Mesenchymal stem cell (in vitro differentiated cells and primary cell): ENCODE measurements around the gene IRS1.

ENCODE experiments used
- DNase-seq: peaks from one replicate; pipeline ENCODE4 v3.0.0-alpha.2; 2013
- H2AFZ ChIP-seq: one replicate; pipeline ENCODE4 v1.6.1; 2013; ENCODE audit warnings: low read depth, mild to moderate bottlenecking, control low read depth, inconsistent platforms, low read length, moderate library complexity
- H2AK5ac ChIP-seq: 2 replicates; pipeline ENCODE4 v1.6.1; 2013; ENCODE audit warnings: low read length, moderate library complexity, mild to moderate bottlenecking, inconsistent platforms; ENCODE audit not compliant: severe bottlenecking
- H2BK120ac ChIP-seq: one replicate; pipeline ENCODE4 v1.6.1; 2013; ENCODE audit warnings: low read depth, mild to moderate bottlenecking, inconsistent platforms, low read length, moderate library complexity
- H2BK12ac ChIP-seq, 2 experiments: one replicate each; pipeline ENCODE4 v1.6.1; 2013; ENCODE audit warnings: inconsistent platforms in 2 of 2, low read length in 2 of 2, mild to moderate bottlenecking in 2 of 2, moderate library complexity in 2 of 2, control low read depth in 1 of 2
- H2BK15ac ChIP-seq: one replicate; pipeline ENCODE4 v1.6.1; 2013; ENCODE audit warnings: mild to moderate bottlenecking, low read depth, inconsistent platforms; ENCODE audit not compliant: poor library complexity, severe bottlenecking
- H2BK5ac ChIP-seq: 2 replicates; pipeline ENCODE4 v1.6.1; 2013; ENCODE audit warnings: low read depth, mild to moderate bottlenecking, low read length, control low read depth, inconsistent platforms; ENCODE audit not compliant: poor library complexity, severe bottlenecking
- H3K14ac ChIP-seq, 2 experiments: one replicate each; pipeline ENCODE4 v1.6.1; 2013; ENCODE audit warnings: inconsistent platforms in 2 of 2, low read length in 2 of 2, control low read depth in 1 of 2, mild to moderate bottlenecking in 1 of 2, moderate library complexity in 1 of 2
- H3K18ac ChIP-seq, 2 experiments: one replicate each; pipeline ENCODE4 v1.6.1; 2013; ENCODE audit warnings: inconsistent platforms in 2 of 2, low read length in 2 of 2, control low read depth in 1 of 2, low read depth in 1 of 2, mild to moderate bottlenecking in 1 of 2
- H3K23ac ChIP-seq, 2 experiments: one replicate each; pipeline ENCODE4 v1.6.1; 2013; ENCODE audit warnings: inconsistent platforms in 2 of 2, low read length in 2 of 2, mild to moderate bottlenecking in 2 of 2, moderate library complexity in 2 of 2, control low read depth in 1 of 2
- H3K27ac ChIP-seq: 2 replicates; pipeline ENCODE4 v1.5.1; 2013; ENCODE audit warnings: mild to moderate bottlenecking, moderate library complexity, low read length, control low read depth, inconsistent platforms; ENCODE audit not compliant: poor library complexity, severe bottlenecking
- H3K27me3 ChIP-seq, 2 experiments: 2 replicates each; pipeline versions ENCODE4 v1.6.1 to v1.7.0; 2013; ENCODE audit warnings: low read length in 2 of 2, mild to moderate bottlenecking in 2 of 2, moderate library complexity in 2 of 2, control low read depth in 1 of 2, inconsistent platforms in 1 of 2; ENCODE audit not compliant: control insufficient read depth in 1 of 2, insufficient read depth in 1 of 2
- H3K36me3 ChIP-seq, 2 experiments: 2 replicates each; pipeline versions ENCODE4 v1.6.1 to v1.7.0; 2013; ENCODE audit warnings: low read length in 2 of 2, control low read depth in 1 of 2, inconsistent platforms in 1 of 2, low read depth in 1 of 2, mild to moderate bottlenecking in 1 of 2; ENCODE audit not compliant: insufficient read depth in 2 of 2, control insufficient read depth in 1 of 2
- H3K4ac ChIP-seq, 2 experiments: one replicate each; pipeline ENCODE4 v1.6.1; 2013; ENCODE audit warnings: inconsistent platforms in 2 of 2, low read length in 2 of 2, mild to moderate bottlenecking in 2 of 2, moderate library complexity in 2 of 2, control low read depth in 1 of 2, low read depth in 1 of 2
- H3K4me1 ChIP-seq: 2 replicates; pipeline ENCODE4 v1.6.1; 2013; ENCODE audit warnings: low read depth, low read length, control low read depth; ENCODE audit not compliant: control insufficient read depth, insufficient read depth
- H3K4me2 ChIP-seq: 2 replicates; pipeline ENCODE4 v1.6.1; 2013; ENCODE audit warnings: low read length, mild to moderate bottlenecking, inconsistent platforms; ENCODE audit not compliant: poor library complexity, severe bottlenecking
- H3K4me3 ChIP-seq, 2 experiments: 2 replicates each; pipeline versions ENCODE4 v1.5.1 to v1.7.0; 2013; ENCODE audit warnings: low read length in 2 of 2, mild to moderate bottlenecking in 2 of 2, control low read depth in 1 of 2, low read depth in 1 of 2; ENCODE audit not compliant: insufficient read depth in 1 of 2
- H3K79me1 ChIP-seq: replicated peaks from 2 replicates; pipeline ENCODE4 v1.6.1; 2013; ENCODE audit warnings: mild to moderate bottlenecking, control low read depth, low read length, inconsistent platforms; ENCODE audit not compliant: poor library complexity, severe bottlenecking
- H3K9ac ChIP-seq: 2 replicates; pipeline ENCODE4 v1.7.0; 2013; ENCODE audit warnings: mild to moderate bottlenecking, low read length, moderate library complexity
- H3K9me3 ChIP-seq: 2 replicates; pipeline ENCODE4 v1.7.0; 2013; ENCODE audit warnings: mild to moderate bottlenecking, low read length; ENCODE audit not compliant: control insufficient read depth
- H4K8ac ChIP-seq: one replicate; pipeline ENCODE4 v1.6.1; 2013; ENCODE audit warnings: inconsistent platforms, mild to moderate bottlenecking, low read length, moderate library complexity
- H4K91ac ChIP-seq: one replicate; pipeline ENCODE4 v1.6.1; 2013; ENCODE audit warnings: mild to moderate bottlenecking, low read length, inconsistent platforms
- WGBS: methylation state at CpG from one replicate; pipeline ENCODE4 v1.1.7; 2013; ENCODE audit warnings: mixed read lengths; 5-methylcytosine and 5-hydroxymethylcytosine counted together

IRS1 gene

DNA sequence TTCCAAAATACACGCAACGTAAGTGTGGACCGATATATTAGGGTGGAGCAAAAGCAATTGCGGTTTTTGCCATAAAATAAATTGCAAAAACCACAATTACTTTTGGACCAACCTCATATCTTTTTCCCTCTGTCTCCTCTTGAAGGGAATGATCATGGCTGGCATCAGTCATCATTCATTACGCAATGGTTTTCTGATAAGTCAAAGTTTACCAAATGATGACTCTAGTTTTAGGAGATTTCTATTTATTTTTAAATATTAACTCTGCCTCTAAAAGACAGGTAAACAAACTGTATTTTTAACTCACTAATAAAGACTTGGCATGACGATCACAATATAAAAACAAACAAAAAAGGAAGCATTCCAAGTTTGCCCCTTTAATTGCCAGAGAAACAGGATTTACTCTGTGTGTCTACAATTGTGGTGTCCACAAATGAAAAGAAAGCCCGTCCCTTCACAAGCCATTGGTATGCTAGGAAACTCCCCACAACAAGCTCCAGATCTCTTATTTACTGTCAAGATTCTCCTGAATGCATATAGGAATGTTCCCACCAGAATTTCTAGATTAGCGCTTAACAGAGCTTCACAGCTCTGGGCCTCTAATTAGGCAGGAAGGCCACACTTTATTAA, 61.3 kb downstream of the IRS1 start:
- 90% methylated on average over 7 of the region's 8 CpGs for WGBS
- H3K79me1 ChIP-seq: peaks cover 32% of the 10 kb centered on the region
- no peaks in the 10 kb centered on the region for H3K27me3 ChIP-seq
- H3K9me3 ChIP-seq: no peaks in the 10 kb centered on the region
- no peak overlapping the region for H3K4me3 ChIP-seq
- no peak overlapping the region for H3K23ac ChIP-seq
- H2AFZ ChIP-seq: no peak overlapping the region
- no peak overlapping the region for H2BK12ac ChIP-seq
- no peak overlapping the region for H3K9ac ChIP-seq
- no peak for DNase-seq
- no peak overlapping the region for H4K91ac ChIP-seq
- H2BK120ac ChIP-seq: no peak overlapping the region
- no peak overlapping the region for H4K8ac ChIP-seq
- H3K4me2 ChIP-seq: no peak overlapping the region
- no peak overlapping the region for H3K18ac ChIP-seq
- peaks cover 3 to 39% of the 10 kb centered on the region in 2 experiments for H3K36me3 ChIP-seq
- peaks cover 6% of the 10 kb centered on the region for H3K4me1 ChIP-seq
- H3K27ac ChIP-seq: no peak overlapping the region
- no peak overlapping the region for H2BK15ac ChIP-seq
- no peak overlapping the region for H2BK5ac ChIP-seq
- no peak overlapping the region for H2AK5ac ChIP-seq
- no peak overlapping the region for H3K14ac ChIP-seq
- H3K4ac ChIP-seq: no peak overlapping the region

DNA sequence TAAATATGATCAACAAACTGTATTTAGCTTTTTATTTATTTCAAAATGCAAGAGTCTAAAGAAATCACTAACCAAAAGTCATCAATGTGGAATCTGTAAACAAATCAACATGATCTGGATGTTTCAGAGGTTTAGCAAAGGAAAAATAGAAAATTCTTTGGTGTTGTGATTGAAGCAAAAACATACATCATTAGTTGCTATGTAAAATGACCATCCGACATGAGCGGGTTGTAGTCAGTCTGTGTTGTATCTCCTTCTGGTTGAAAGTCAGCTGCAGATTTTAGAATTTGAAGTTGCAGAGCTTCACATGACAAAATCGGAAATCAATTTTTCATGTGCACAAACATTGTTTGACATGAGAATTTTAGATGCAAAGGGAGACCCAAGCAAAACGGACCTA, 63.2 kb downstream of the IRS1 start:
- Histone ChIP-seq H3K23ac (no peak overlapping the region), H3K9me3 (no peaks in the 10 kb centered on the region), H3K27me3 (no peaks in the 10 kb centered on the region), H2AK5ac (no peak overlapping the region), H3K36me3 (peaks cover 3 to 53% of the 10 kb centered on the region in 2 experiments), H4K91ac (no peak overlapping the region), H3K27ac (no peak overlapping the region), H3K4me2 (no peak overlapping the region), H3K4me3 (no peak overlapping the region), H3K9ac (no peak overlapping the region), H3K79me1 (peaks cover 29% of the 10 kb centered on the region), H2BK15ac (no peak overlapping the region), H3K4ac (no peak overlapping the region), H3K4me1 (peaks cover 6% of the 10 kb centered on the region), H2AFZ (no peak overlapping the region), H2BK120ac (no peak overlapping the region), H2BK12ac (no peak overlapping the region), H3K18ac (no peak overlapping the region), H4K8ac (no peak overlapping the region), H3K14ac (no peak overlapping the region), H2BK5ac (no peak overlapping the region)
- 91% methylated on average over 4 of the region's 4 CpGs for WGBS
- no peak for DNase-seq

DNA sequence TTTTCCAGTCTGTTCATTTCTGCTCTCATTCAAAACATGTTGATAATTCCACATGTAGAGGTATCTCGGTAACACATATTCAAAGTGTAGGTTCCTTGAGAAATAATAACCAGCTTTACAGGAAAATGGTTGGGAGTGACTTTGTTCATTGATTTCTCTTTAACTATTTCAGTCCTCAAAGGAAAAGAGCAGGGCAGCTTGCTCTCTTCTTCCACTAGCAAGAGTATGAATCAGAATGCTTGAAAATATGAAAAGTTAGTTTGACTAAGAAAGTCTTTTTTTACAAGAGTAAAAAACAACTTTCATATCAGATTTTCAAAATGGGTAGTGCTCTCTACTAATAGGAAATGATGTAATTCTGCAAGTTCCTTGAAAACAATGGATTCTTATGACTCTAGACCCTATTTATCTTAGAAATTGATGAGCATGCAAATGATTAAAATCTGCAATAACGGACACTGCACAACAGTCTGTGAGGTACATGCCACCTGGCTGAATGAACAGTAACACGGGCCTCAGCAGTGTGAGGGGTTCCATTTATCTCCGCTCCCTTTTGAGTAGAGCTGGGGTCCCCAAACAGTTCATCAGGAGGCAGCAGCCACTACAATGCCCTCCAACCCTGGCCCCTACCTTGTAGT, 65.6 kb downstream of the IRS1 start:
- peak overlapping the region in 1 of 2 experiments; percentile 11 for H3K18ac ChIP-seq
- no peaks in the 10 kb centered on the region for H3K9me3 ChIP-seq
- no peak overlapping the region for H2BK12ac ChIP-seq
- peaks cover 23% of the 10 kb centered on the region for H3K79me1 ChIP-seq
- H3K4ac ChIP-seq: no peak overlapping the region
- peaks cover 3 to 53% of the 10 kb centered on the region in 2 experiments for H3K36me3 ChIP-seq
- no peak overlapping the region for H3K9ac ChIP-seq
- 95% methylated on average over 3 of the region's 4 CpGs for WGBS
- H2BK120ac ChIP-seq: no peak overlapping the region
- H2BK15ac ChIP-seq: no peak overlapping the region
- peak overlapping the region; percentile 95 for H2AK5ac ChIP-seq
- no peak overlapping the region for H3K23ac ChIP-seq
- no peaks in the 10 kb centered on the region for H3K27me3 ChIP-seq
- H3K4me3 ChIP-seq: no peak overlapping the region
- DNase-seq: no peak
- H3K4me1 ChIP-seq: peaks cover 6% of the 10 kb centered on the region
- no peak overlapping the region for H2AFZ ChIP-seq
- H3K14ac ChIP-seq: no peak overlapping the region
- no peak overlapping the region for H3K4me2 ChIP-seq
- H3K27ac ChIP-seq: peak overlapping the region; percentile 76
- H2BK5ac ChIP-seq: no peak overlapping the region
- H4K8ac ChIP-seq: no peak overlapping the region
- no peak overlapping the region for H4K91ac ChIP-seq

DNA sequence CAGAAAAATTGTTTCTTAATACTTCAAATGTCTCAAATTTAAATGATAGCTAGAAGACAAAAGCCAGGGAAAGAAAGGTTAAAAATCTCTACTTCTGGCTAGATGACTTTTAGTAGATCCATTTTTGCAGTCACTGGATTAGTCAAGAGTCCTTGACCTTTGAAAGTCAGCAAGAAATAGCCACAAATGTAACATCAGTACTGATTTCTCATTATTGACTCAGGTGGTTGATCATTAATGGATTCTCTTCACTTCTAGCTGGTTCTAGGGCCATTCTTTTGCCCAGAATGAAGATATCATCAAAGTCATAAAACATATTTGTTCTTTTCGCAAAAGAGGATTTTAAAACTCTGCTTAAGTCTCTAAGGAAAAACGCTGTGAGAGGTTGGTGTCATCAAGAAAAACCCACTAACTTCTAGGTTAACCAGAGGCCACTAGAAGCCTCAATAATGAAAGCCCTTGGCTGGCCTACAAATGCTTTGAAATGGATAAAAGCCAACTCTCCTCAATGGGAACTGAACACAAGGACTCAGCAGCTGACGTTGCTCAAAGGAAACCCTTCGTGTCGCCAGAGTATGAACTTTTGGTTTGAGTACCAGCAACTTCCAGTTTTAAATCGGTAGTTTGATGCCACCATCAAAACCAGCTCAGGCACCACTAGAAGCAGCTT, 66.3 kb downstream of the IRS1 start:
- no peak overlapping the region for H2BK5ac ChIP-seq
- H3K4me3 ChIP-seq: no peak overlapping the region
- H3K4ac ChIP-seq: peak overlapping the region in 1 of 2 experiments; percentile 28
- DNase-seq: no peak
- no peak overlapping the region for H2AK5ac ChIP-seq
- no peaks in the 10 kb centered on the region for H3K27me3 ChIP-seq
- H3K14ac ChIP-seq: no peak overlapping the region
- no peak overlapping the region for H2AFZ ChIP-seq
- no peak overlapping the region for H3K4me2 ChIP-seq
- H4K8ac ChIP-seq: no peak overlapping the region
- H3K27ac ChIP-seq: peak overlapping the region; percentile 76
- no peak overlapping the region for H3K9ac ChIP-seq
- no peak overlapping the region for H2BK12ac ChIP-seq
- no peak overlapping the region for H3K23ac ChIP-seq
- H3K18ac ChIP-seq: peak overlapping the region in 1 of 2 experiments; percentile 9
- H4K91ac ChIP-seq: peak overlapping the region; percentile 34
- H3K9me3 ChIP-seq: no peaks in the 10 kb centered on the region
- H2BK120ac ChIP-seq: peak overlapping the region; percentile 61
- H3K79me1 ChIP-seq: peaks cover 17% of the 10 kb centered on the region
- H3K4me1 ChIP-seq: peaks cover 6% of the 10 kb centered on the region
- 90% methylated on average over 6 of the region's 6 CpGs for WGBS
- no peak overlapping the region for H2BK15ac ChIP-seq
- H3K36me3 ChIP-seq: peaks cover 3 to 53% of the 10 kb centered on the region in 2 experiments
